ENCODE data around the gene FYB1.

DNA sequence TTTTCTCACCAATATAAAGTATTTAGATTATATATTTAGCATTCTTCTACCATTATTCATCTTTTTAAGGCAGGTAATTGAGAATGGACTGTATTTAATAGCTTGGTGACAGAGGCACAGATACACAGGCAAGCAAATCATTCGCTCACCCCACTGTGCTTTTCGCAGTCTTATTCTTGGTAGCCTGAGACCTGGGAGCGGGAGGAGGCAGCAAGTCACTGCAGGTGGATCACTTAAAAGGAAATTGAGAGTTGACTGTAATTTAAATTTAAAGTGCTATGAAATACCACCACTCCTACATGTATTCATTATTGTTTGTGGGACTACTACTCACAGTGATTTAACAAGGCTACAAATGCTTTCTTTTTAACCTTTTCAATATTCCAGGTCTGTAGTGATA, 154.9 kb downstream of the FYB1 start:
- no peak for TF ChIP-seq EZH2 (IDR thresholded peaks at IDR 0.05; ENCODE audit: borderline replicate concordance, low read depth, low read length, poor library complexity, severe bottlenecking)
- TF ChIP-seq, protein P1, sequence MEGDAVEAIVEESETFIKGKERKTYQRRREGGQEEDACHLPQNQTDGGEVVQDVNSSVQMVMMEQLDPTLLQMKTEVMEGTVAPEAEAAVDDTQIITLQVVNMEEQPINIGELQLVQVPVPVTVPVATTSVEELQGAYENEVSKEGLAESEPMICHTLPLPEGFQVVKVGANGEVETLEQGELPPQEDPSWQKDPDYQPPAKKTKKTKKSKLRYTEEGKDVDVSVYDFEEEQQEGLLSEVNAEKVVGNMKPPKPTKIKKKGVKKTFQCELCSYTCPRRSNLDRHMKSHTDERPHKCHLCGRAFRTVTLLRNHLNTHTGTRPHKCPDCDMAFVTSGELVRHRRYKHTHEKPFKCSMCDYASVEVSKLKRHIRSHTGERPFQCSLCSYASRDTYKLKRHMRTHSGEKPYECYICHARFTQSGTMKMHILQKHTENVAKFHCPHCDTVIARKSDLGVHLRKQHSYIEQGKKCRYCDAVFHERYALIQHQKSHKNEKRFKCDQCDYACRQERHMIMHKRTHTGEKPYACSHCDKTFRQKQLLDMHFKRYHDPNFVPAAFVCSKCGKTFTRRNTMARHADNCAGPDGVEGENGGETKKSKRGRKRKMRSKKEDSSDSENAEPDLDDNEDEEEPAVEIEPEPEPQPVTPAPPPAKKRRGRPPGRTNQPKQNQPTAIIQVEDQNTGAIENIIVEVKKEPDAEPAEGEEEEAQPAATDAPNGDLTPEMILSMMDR (conservative IDR thresholded peaks at IDR 0.05; ENCODE audit: low read depth, low read length) = no peak

Measured in A673 (cell line).